ENCODE results near the gene KLF2. TPM values are rescaled to one million over a fixed set of nuclear protein-coding genes. Genes with fewer than 3 reads are reported as not detected.

KLF2 gene
- total RNA-seq, 4 donors from 2014 or later, result 4.2 to 11.4 (median 8.0) TPM

GRCh38 chr19:16366433-16367260 lies 42.0 kb downstream of the KLF2 start:
- 64 to 66% methylated on average over 25 of the region's 25 CpGs for WGBS, 2 donors
- intact Hi-C loops (cut with DNase I), result no loop called here
- DNase-seq, result no peak
- no peaks in the 10 kb centered on the region for H3K9me3 ChIP-seq
- H3K36me3 ChIP-seq, result peaks cover 0 to 18% (median 0%) of the 10 kb centered on the region in 3 donors
- peaks cover 0 to 3% (median 0%) of the 10 kb centered on the region in 4 donors for H3K27me3 ChIP-seq
- TF ChIP-seq POLR2A (IDR thresholded peaks at IDR 0.05) (peak in 1 of 4 donors; percentile 21), CTCF (IDR thresholded peaks at IDR 0.05) (no peak)
- H3K27ac ChIP-seq, result peak overlapping the region in 3 of 4 donors; percentile 14 to 67 (median 54)
- H3K4me3 ChIP-seq, result no peak overlapping the region
- peaks cover 12 to 61% (median 18%) of the 10 kb centered on the region in 3 donors for H3K4me1 ChIP-seq

- Histone ChIP-seq H3K9me3 (no peaks in the 10 kb centered on the region), H3K4me1 (peaks cover 18 to 61% (median 24%) of the 10 kb centered on the region in 3 donors), H3K27me3 (peaks cover 0 to 3% (median 0%) of the 10 kb centered on the region in 4 donors), H3K36me3 (peaks cover 0 to 23% (median 0%) of the 10 kb centered on the region in 3 donors), H3K27ac (peak overlapping the region in 3 of 4 donors; percentile 14 to 67 (median 54)), H3K4me3 (no peak overlapping the region)
- no peak for TF ChIP-seq POLR2A (IDR thresholded peaks at IDR 0.05)
- no peak for TF ChIP-seq CTCF (IDR thresholded peaks at IDR 0.05)
- no peak for DNase-seq
- 68 to 73% methylated on average over 10 of the region's 10 CpGs for WGBS, 2 donors
- intact Hi-C loops (cut with DNase I), result no loop called here
Observed at GRCh38 chr19:16367261-16367683, 42.6 kb downstream of the KLF2 start.

- Histone ChIP-seq H3K4me1 (peaks cover 15 to 62% (median 28%) of the 10 kb centered on the region in 3 donors), H3K36me3 (peaks cover 0 to 37% (median 0%) of the 10 kb centered on the region in 3 donors), H3K4me3 (no peak overlapping the region), H3K27me3 (peaks cover 0 to 3% (median 0%) of the 10 kb centered on the region in 4 donors), H3K9me3 (no peaks in the 10 kb centered on the region), H3K27ac (peak overlapping the region in 1 of 4 donors; percentile 8)
- TF ChIP-seq POLR2A (IDR thresholded peaks at IDR 0.05), result no peak
- no peak for TF ChIP-seq CTCF (IDR thresholded peaks at IDR 0.05)
- WGBS, 2 donors, result 67 to 73% methylated on average over 15 to 18 of the region's 18 CpGs
- intact Hi-C loops (cut with DNase I), result no loop called here
- no peak for DNase-seq
Observed at GRCh38 chr19:16368385-16369305, 44.0 kb downstream of the KLF2 start.

GRCh38 chr19:16369306-16369663 lies 44.7 kb downstream of the KLF2 start:
- peaks cover 0 to 3% (median 0%) of the 10 kb centered on the region in 4 donors for H3K27me3 ChIP-seq
- intact Hi-C loops (cut with DNase I), result no loop called here
- H3K9me3 ChIP-seq, result no peaks in the 10 kb centered on the region
- H3K4me3 ChIP-seq, result no peak overlapping the region
- H3K36me3 ChIP-seq, result peaks cover 0 to 44% (median 0%) of the 10 kb centered on the region in 3 donors
- peaks cover 13 to 63% (median 34%) of the 10 kb centered on the region in 3 donors for H3K4me1 ChIP-seq
- no peak for TF ChIP-seq POLR2A (IDR thresholded peaks at IDR 0.05)
- TF ChIP-seq CTCF (IDR thresholded peaks at IDR 0.05), result no peak
- DNase-seq, result no peak
- peak overlapping the region in 1 of 4 donors; percentile 9 for H3K27ac ChIP-seq
- WGBS, 2 donors, result 56 to 70% methylated on average over 3 of the region's 3 CpGs

Data from esophagus squamous epithelium (tissue), 5 donors.